PC-3 (cell line): ENCODE data around the gene GDAP2. TPM values are rescaled to one million over a fixed set of nuclear protein-coding genes. Genes with fewer than 3 reads are reported as not detected.

Experiments
- ATAC-seq: fragments of 200-7000 bp; cut with Tn5 transposase; 2 replicates; pipeline ENCODE4 v1.9.1; 2020; ENCODE audit warnings: mild to moderate bottlenecking, moderate library complexity
- BruUV-seq: library from RNA; stranded (reverse); fragments of 400-500 nt; replicated peaks from 2 replicates; lab custom pipeline; 2021; lab: Mats Ljungman, UMichigan
- CTCF ChIA-PET: fragments of 300-600 bp; sonication (Branson Sonifier 250); formaldehyde crosslinking; loops from one replicate; lab custom pipeline; 2022; ENCODE audit warnings: antibody characterized with exemption; lab: Charles Lee
- POLR2A ChIA-PET: fragments of 300-600 bp; sonication (Branson Sonifier 250); formaldehyde crosslinking; loops from one replicate; lab custom pipeline; 2022; ENCODE audit warnings: antibody characterized with exemption; ENCODE audit not compliant: unreplicated experiment; lab: Charles Lee
- DNase-seq: peaks from one replicate; pipeline ENCODE4 v3.0.0-alpha.2; 2015
- H2AFZ ChIP-seq: fragments of 300-600 bp; sonication (generic); 2 replicates; pipeline ENCODE4 v1.6.0; 2016; ENCODE audit warnings: antibody characterized with exemption, low read length
- H3F3A ChIP-seq: fragments of 300-600 bp; sonication (generic); one replicate; pipeline ENCODE4 v1.6.0; 2017; ENCODE audit warnings: antibody characterized with exemption, low read length, control low read depth, mild to moderate bottlenecking; ENCODE audit not compliant: unreplicated experiment
- H3K27ac ChIP-seq: fragments of 300-600 bp; sonication (generic); 2 replicates; pipeline ENCODE4 v1.5.1; 2016; ENCODE audit warnings: mild to moderate bottlenecking, low read length
- H3K27me3 ChIP-seq: fragments of 300-600 bp; sonication (generic); 2 replicates; pipeline ENCODE4 v1.6.1; 2016; ENCODE audit warnings: low read length, mixed read lengths
- H3K36me3 ChIP-seq: fragments of 300-600 bp; sonication (generic); 2 replicates; pipeline ENCODE4 v1.6.1; 2016; ENCODE audit warnings: low read depth, mixed run types, low read length, mixed read lengths
- H3K4me1 ChIP-seq: fragments of 300-600 bp; sonication (generic); 2 replicates; pipeline ENCODE4 v1.5.1; 2016; ENCODE audit warnings: low read length; ENCODE audit not compliant: insufficient read depth
- H3K4me2 ChIP-seq: fragments of 300-600 bp; sonication (generic); 2 replicates; pipeline ENCODE4 v1.6.0; 2016; ENCODE audit warnings: low read length
- H3K4me3 ChIP-seq: fragments of 300-600 bp; sonication (generic); 2 replicates; pipeline ENCODE4 v1.5.1; 2016; ENCODE audit warnings: mild to moderate bottlenecking, low read length, mixed read lengths
- H3K79me2 ChIP-seq: fragments of 300-600 bp; sonication (generic); 2 replicates; pipeline ENCODE4 v1.6.1; 2017; ENCODE audit warnings: low read length, mixed read lengths
- H3K9ac ChIP-seq: fragments of 300-600 bp; sonication (generic); 2 replicates; pipeline ENCODE4 v1.6.0; 2016; ENCODE audit warnings: mild to moderate bottlenecking, low read length
- H3K9me2 ChIP-seq: fragments of 300-600 bp; sonication (generic); replicated peaks from 2 replicates; pipeline ENCODE4 v1.6.1; 2016; ENCODE audit warnings: mixed run types, low read length, mixed read lengths
- H3K9me3 ChIP-seq: fragments of 300-600 bp; sonication (generic); 2 replicates; pipeline ENCODE4 v1.6.1; 2016; ENCODE audit warnings: low read length, mixed read lengths
- H4K20me1 ChIP-seq: fragments of 300-600 bp; sonication (generic); 2 replicates; pipeline ENCODE4 v1.6.1; 2016; ENCODE audit warnings: low read length, mixed read lengths
- EZH2 ChIP-seq: fragments of 300-600 bp; sonication (generic); IDR thresholded peaks from one replicate; pipeline ENCODE4 v1.6.1; 2017; ENCODE audit warnings: antibody characterized with exemption, mild to moderate bottlenecking, low read length; ENCODE audit not compliant: unreplicated experiment
- EZH2phosphoT487 ChIP-seq: fragments of 300-600 bp; sonication (generic); IDR thresholded peaks from 2 replicates; pipeline ENCODE4 v1.6.1; 2018; ENCODE audit warnings: mild to moderate bottlenecking, antibody characterized with exemption, low read length, borderline replicate concordance
- intact Hi-C: fragments of 100-400 bp; cut with micrococcal nuclease; formaldehyde crosslinking; loops from 2 replicates; pipeline ENCODE4 v1.9.0; 2023
- total RNA-seq: library from RNA; depleted of rRNA; stranded (reverse); fragments of >200 nt; gene quantifications from 2 replicates; pipeline ENCODE4 v1.2.3, GENCODE V29; 2014
- TF ChIP-seq, protein P1 (sequence below): fragments of 300-600 bp; sonication (generic); conservative IDR thresholded peaks from 2 replicates; pipeline ENCODE4 v1.5.1; 2017; ENCODE audit warnings: antibody characterized with exemption, low read depth, mild to moderate bottlenecking, low read length

GDAP2 gene
- total RNA-seq, 1 experiment from 2014 or later, result 20.7 TPM

DNA sequence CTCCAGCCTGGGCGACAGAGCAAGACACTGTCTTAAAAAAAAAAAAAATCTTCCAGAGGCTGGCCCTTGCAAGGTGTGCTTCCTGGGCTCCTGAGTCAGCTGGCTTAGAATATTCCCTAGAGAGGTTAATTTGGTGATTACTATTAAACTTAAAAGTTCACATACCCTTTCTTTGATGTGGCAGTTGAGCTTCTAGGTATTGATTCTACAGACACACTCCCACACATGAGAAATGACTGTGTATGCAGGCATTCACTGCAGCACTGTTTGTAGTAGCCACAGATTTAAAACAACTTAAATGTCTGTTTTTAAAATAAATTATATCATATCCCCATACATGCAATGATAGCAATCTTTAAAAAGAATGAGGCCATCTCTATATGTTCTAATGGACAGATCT is 93.4 kb downstream of the GDAP2 start:
- TF ChIP-seq EZH2, result no peak
- ATAC-seq (peak; percentile 50), DNase-seq (peak; percentile 58)
- H3K9ac ChIP-seq, result no peak overlapping the region
- H3K4me3 ChIP-seq, result no peak overlapping the region
- no peaks in the 10 kb centered on the region for H3K27me3 ChIP-seq
- ChIA-PET CTCF (interaction anchor here (0.6 kb wide), 1 partner anchor 25 kb away, joined by 3 read pairs; no protein-coding TSS in a partner anchor), POLR2A (no interaction called here)
- H3K27ac ChIP-seq, result no peak overlapping the region
- no peaks in the 10 kb centered on the region for H3K36me3 ChIP-seq
- H2AFZ ChIP-seq, result no peak overlapping the region
- no peaks in the 10 kb centered on the region for H4K20me1 ChIP-seq
- no peaks in the 10 kb centered on the region for H3K9me2 ChIP-seq
- BruUV-seq, result no TSS peak
- peaks cover 22% of the 10 kb centered on the region for H3K4me1 ChIP-seq
- intact Hi-C loops, result no loop called here
- no peaks in the 10 kb centered on the region for H3K79me2 ChIP-seq
- no peak overlapping the region for H3K4me2 ChIP-seq
- no peaks in the 10 kb centered on the region for H3K9me3 ChIP-seq
- H3F3A ChIP-seq, result no peaks in the 10 kb centered on the region

DNA sequence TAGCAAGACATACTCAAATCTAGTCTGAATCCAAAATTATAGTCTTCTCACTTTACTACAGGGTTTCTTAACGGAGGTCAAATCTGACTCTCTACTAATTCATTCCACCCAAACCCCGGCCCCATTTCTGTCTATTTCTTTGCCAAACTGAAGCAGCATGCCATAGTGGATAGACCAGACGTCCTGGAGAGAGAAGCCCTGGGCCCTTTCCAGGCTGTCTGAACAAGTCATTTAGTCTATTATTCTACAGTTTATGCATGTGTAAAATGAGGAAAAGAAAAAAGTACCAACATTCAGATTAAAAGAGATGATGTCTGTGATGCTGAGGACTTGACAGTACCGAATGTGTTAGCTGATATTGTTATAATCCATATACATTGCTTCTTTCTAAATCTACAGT is 95.0 kb downstream of the GDAP2 start:
- H3K79me2 ChIP-seq, result no peaks in the 10 kb centered on the region
- H2AFZ ChIP-seq, result no peak overlapping the region
- TF ChIP-seq EZH2, result no peak
- TF ChIP-seq, protein P1, sequence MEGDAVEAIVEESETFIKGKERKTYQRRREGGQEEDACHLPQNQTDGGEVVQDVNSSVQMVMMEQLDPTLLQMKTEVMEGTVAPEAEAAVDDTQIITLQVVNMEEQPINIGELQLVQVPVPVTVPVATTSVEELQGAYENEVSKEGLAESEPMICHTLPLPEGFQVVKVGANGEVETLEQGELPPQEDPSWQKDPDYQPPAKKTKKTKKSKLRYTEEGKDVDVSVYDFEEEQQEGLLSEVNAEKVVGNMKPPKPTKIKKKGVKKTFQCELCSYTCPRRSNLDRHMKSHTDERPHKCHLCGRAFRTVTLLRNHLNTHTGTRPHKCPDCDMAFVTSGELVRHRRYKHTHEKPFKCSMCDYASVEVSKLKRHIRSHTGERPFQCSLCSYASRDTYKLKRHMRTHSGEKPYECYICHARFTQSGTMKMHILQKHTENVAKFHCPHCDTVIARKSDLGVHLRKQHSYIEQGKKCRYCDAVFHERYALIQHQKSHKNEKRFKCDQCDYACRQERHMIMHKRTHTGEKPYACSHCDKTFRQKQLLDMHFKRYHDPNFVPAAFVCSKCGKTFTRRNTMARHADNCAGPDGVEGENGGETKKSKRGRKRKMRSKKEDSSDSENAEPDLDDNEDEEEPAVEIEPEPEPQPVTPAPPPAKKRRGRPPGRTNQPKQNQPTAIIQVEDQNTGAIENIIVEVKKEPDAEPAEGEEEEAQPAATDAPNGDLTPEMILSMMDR, result no peak
- TF ChIP-seq EZH2phosphoT487, result no peak
- H3K4me3 ChIP-seq, result no peak overlapping the region
- H3K9me3 ChIP-seq, result no peaks in the 10 kb centered on the region
- ATAC-seq, result no peak
- no peak overlapping the region for H3K4me2 ChIP-seq
- no TSS peak for BruUV-seq
- peaks cover 20% of the 10 kb centered on the region for H3K4me1 ChIP-seq
- H3K27me3 ChIP-seq, result no peaks in the 10 kb centered on the region
- H3K9me2 ChIP-seq, result no peaks in the 10 kb centered on the region
- ChIA-PET POLR2A (interaction anchor here (0.7 kb wide), 1 partner anchor 13 kb away, joined by 4 read pairs; no protein-coding TSS in a partner anchor), CTCF (no interaction called here)
- no peak overlapping the region for H3K27ac ChIP-seq
- no peak overlapping the region for H3K9ac ChIP-seq
- no peaks in the 10 kb centered on the region for H3K36me3 ChIP-seq
- H4K20me1 ChIP-seq, result no peaks in the 10 kb centered on the region
- intact Hi-C loops, result no loop called here
- no peak for DNase-seq
- H3F3A ChIP-seq, result no peaks in the 10 kb centered on the region

DNA sequence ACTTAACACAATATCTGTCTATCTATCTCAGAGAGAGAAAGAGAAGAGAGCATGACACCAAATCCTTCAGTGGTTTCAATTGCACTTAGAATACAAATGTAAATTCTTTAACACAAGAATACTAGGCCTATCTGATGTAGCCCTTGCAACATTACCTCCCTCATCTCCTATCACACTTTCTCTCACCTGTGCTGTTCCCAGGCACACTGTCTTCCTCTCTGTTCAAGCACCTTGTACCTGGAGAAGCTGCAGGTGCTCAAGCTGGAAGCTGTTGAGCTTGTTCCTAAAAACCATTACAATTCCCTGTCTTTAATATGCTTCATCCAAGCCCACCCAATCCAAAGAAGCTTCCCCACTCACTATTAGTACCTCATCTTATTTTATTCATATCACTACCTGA is 97.0 kb downstream of the GDAP2 start:
- H3K4me1 ChIP-seq, result peaks cover 17% of the 10 kb centered on the region
- no peaks in the 10 kb centered on the region for H3K79me2 ChIP-seq
- no TSS peak for BruUV-seq
- no peak overlapping the region for H2AFZ ChIP-seq
- CTCF ChIA-PET, result no interaction called here
- TF ChIP-seq EZH2 (no peak), EZH2phosphoT487 (no peak)
- TF ChIP-seq, protein P1, result no peak
- no peaks in the 10 kb centered on the region for H3K36me3 ChIP-seq
- POLR2A ChIA-PET, result no interaction called here
- no peak overlapping the region for H3K4me3 ChIP-seq
- H3F3A ChIP-seq, result peaks cover 5% of the 10 kb centered on the region
- H3K9ac ChIP-seq, result no peak overlapping the region
- DNase-seq (no peak), ATAC-seq (no peak)
- H3K9me3 ChIP-seq, result no peaks in the 10 kb centered on the region
- H3K9me2 ChIP-seq, result no peaks in the 10 kb centered on the region
- no peak overlapping the region for H3K4me2 ChIP-seq
- no peaks in the 10 kb centered on the region for H3K27me3 ChIP-seq
- H3K27ac ChIP-seq, result no peak overlapping the region
- H4K20me1 ChIP-seq, result no peaks in the 10 kb centered on the region
- intact Hi-C loops, result no loop called here
